ENCODE measurements around the gene DOCK2. TPM values are rescaled to one million over a fixed set of nuclear protein-coding genes. Genes with fewer than 3 reads are reported as not detected.

The DOCK2 gene
- polyA plus RNA-seq, 2 of the 4 experiments (the other 2 are of a cell fraction), result 2.1 to 4.6 TPM

DNA sequence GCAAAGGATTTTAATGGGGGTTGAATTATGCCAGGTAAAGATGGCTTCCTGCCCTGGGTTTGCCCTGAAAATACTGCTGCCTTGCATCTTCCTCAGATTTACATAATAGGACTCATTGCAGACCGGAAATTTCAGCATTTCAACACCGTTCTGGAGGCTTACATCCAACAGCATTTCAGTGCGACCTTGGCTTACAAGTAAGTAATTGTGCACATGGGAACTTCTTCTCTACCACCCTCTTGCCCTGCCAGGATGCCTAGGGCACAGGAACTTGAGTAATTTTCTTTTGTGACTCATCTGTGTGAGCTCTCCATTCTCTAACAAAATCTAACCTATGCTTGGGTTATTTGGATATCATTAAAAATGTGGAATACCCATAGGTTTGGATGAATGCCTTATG is 80.2 kb downstream of the DOCK2 start:
- Histone ChIP-seq H3K9me3 (peaks cover 10% of the 10 kb centered on the region; the same call in 2 of the 3 replicates), H3K4me3 (no peak overlapping the region), H3K27ac (no peak overlapping the region), H3K4me1 (no peaks in the 10 kb centered on the region), H3K4me2 (no peak overlapping the region)
- no peak for TF ChIP-seq EHMT2 (IDR thresholded peaks at IDR 0.05; ENCODE audit: low read depth)
- TF ChIP-seq POLR2A (IDR thresholded peaks at IDR 0.05; ENCODE audit: low read length), result no peak
- TF ChIP-seq, protein P1, sequence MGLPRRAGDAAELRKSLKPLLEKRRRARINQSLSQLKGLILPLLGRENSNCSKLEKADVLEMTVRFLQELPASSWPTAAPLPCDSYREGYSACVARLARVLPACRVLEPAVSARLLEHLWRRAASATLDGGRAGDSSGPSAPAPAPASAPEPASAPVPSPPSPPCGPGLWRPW (IDR thresholded peaks at IDR 0.05), result no peak
- no peak for TF ChIP-seq TFCP2L1 (CRISPR knock-in tag; IDR thresholded peaks at IDR 0.05)
- no peak for TF ChIP-seq CHD4 (IDR thresholded peaks at IDR 0.05; ENCODE audit: borderline replicate concordance)
- no peak for TF ChIP-seq EHF (CRISPR knock-in tag; IDR thresholded peaks at IDR 0.05)
- TF ChIP-seq HOXB5 (CRISPR knock-in tag; IDR thresholded peaks at IDR 0.05), result no peak
- TF ChIP-seq, protein P2, sequence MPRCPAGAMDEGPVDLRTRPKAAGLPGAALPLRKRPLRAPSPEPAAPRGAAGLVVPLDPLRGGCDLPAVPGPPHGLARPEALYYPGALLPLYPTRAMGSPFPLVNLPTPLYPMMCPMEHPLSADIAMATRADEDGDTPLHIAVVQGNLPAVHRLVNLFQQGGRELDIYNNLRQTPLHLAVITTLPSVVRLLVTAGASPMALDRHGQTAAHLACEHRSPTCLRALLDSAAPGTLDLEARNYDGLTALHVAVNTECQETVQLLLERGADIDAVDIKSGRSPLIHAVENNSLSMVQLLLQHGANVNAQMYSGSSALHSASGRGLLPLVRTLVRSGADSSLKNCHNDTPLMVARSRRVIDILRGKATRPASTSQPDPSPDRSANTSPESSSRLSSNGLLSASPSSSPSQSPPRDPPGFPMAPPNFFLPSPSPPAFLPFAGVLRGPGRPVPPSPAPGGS (IDR thresholded peaks at IDR 0.05), result no peak
- no peak for TF ChIP-seq POLR2AphosphoS2 (conservative IDR thresholded peaks at IDR 0.05; ENCODE audit: low read length)
- TF ChIP-seq SMC3 (IDR thresholded peaks at IDR 0.05), result no peak
- TF ChIP-seq PHF8 (IDR thresholded peaks at IDR 0.05; ENCODE audit: borderline replicate concordance, low read depth), result no peak
- no peak for TF ChIP-seq KDM1A (IDR thresholded peaks at IDR 0.05; ENCODE audit: low read depth)
- TF ChIP-seq MAZ (IDR thresholded peaks at IDR 0.05; ENCODE audit: borderline replicate concordance, low read depth, low read length), result no peak
- no peak for TF ChIP-seq ZFP36 (IDR thresholded peaks at IDR 0.05; ENCODE audit: borderline replicate concordance, partially characterized antibody)
- no peak for TF ChIP-seq RARB (CRISPR knock-in tag; IDR thresholded peaks at IDR 0.05)
- TF ChIP-seq, protein P3, sequence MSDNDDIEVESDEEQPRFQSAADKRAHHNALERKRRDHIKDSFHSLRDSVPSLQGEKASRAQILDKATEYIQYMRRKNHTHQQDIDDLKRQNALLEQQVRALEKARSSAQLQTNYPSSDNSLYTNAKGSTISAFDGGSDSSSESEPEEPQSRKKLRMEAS (IDR thresholded peaks at IDR 0.05), result no peak
- no peak for TF ChIP-seq MAFK (IDR thresholded peaks at IDR 0.05; ENCODE audit: partially characterized antibody)
- no peak for TF ChIP-seq GATA3 (IDR thresholded peaks at IDR 0.05; ENCODE audit: borderline replicate concordance)
- ChIA-PET CTCF (interaction anchor here (2.2 kb wide), 1 partner anchor 15 kb away, joined by 8 read pairs; no protein-coding TSS in a partner anchor), POLR2A (no interaction called here)
- no peak for ATAC-seq
- no peak for FAIRE-seq
- no peak for DNase-seq (ENCODE audit: low read depth in 1 of 2, low spot score in 1 of 2)
- 44% methylated on average over 3 of the region's 3 CpGs for WGBS (ENCODE audit: missing lambda C conversion rate)

DNA sequence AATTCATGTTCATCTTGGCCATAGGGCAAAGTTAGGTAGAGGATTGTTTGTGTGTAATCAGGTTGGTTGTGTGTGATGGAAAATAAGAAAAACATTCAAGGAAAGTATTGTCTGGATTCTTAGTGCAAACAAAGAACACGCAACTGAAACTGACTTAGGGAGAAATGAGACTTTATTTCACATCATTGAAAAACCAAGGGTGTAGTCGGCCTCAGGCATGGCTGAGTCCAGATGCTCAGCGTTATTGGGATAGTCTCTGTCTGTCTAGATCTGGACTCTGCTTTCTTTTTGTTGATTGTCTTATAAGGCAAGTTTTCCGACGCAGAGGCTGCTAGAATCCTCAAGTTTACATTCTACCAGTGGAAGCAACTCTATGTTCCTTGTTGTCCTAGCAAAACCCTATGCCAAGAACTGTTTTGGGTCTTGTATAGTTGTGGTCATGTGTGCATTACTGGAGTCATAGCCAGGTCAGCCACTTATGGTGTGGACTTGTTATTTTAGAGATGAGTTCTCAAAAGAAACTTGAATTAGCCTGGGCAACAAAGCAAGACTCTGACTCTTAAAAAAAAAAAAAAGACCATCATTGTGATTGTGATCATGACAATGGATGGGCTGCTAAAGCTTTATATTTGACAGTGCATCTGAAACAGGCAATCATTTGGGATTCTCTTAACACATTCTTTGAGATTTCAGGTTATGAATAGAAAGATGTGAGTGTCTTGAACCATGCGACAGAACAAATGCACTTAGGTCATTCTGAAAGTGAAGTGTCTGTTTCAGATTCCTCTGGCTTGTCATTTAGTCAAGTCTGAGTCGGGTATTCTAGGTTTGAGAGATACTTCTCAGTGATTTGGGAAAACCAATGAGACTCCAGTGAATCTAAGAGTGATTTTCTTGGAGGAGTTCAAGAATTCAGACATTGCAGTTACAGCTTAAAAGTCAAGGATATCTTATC is 82.6 kb downstream of the DOCK2 start:
- H3K9me3 ChIP-seq, result peaks cover 10% of the 10 kb centered on the region; the same call in 2 of the 3 replicates
- no peak overlapping the region for H3K4me3 ChIP-seq
- H3K27ac ChIP-seq, result no peak overlapping the region
- H3K4me1 ChIP-seq, result no peaks in the 10 kb centered on the region
- no peak for DNase-seq (ENCODE audit: low read depth in 1 of 2, low spot score in 1 of 2)
- FAIRE-seq, result no peak
- POLR2A ChIA-PET, result no interaction called here
- no peak for TF ChIP-seq RNF2 (IDR thresholded peaks at IDR 0.05; ENCODE audit: borderline replicate concordance, low read depth)
- TF ChIP-seq TP53 (CRISPR knock-in tag; IDR thresholded peaks at IDR 0.05), result no peak
- TF ChIP-seq, protein P4, sequence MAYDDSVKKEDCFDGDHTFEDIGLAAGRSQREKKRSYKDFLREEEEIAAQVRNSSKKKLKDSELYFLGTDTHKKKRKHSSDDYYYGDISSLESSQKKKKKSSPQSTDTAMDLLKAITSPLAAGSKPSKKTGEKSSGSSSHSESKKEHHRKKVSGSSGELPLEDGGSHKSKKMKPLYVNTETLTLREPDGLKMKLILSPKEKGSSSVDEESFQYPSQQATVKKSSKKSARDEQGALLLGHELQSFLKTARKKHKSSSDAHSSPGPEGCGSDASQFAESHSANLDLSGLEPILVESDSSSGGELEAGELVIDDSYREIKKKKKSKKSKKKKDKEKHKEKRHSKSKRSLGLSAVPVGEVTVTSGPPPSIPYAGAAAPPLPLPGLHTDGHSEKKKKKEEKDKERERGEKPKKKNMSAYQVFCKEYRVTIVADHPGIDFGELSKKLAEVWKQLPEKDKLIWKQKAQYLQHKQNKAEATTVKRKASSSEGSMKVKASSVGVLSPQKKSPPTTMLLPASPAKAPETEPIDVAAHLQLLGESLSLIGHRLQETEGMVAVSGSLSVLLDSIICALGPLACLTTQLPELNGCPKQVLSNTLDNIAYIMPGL (CRISPR knock-in tag; IDR thresholded peaks at IDR 0.05; ENCODE audit: borderline replicate concordance), result no peak
- TF ChIP-seq, protein P1 (IDR thresholded peaks at IDR 0.05), result no peak
- TF ChIP-seq HEYL (CRISPR knock-in tag; IDR thresholded peaks at IDR 0.05), result no peak
- 51% methylated on average over 7 of the region's 7 CpGs for WGBS (ENCODE audit: missing lambda C conversion rate)
- no peak for ATAC-seq
- no peak overlapping the region for H3K4me2 ChIP-seq
- CTCF ChIA-PET, result interaction anchor here (0.7 to 2.7 kb wide), 6 partner anchors 11 to 827 kb away, joined by 3 to 11 read pairs (median 4); partner anchors contain the start of gene INSYN2B

Data from A549 (cell line).